Cerebellar nuclear complex (tissue), 1 donor: ENCODE results near the gene ACACA.

Source experiments
- DNase-seq, 2 experiments: peaks; one replicate each; lab custom pipeline; 2025; lab: John Stamatoyannopoulos, UW

The ACACA gene

DNA sequence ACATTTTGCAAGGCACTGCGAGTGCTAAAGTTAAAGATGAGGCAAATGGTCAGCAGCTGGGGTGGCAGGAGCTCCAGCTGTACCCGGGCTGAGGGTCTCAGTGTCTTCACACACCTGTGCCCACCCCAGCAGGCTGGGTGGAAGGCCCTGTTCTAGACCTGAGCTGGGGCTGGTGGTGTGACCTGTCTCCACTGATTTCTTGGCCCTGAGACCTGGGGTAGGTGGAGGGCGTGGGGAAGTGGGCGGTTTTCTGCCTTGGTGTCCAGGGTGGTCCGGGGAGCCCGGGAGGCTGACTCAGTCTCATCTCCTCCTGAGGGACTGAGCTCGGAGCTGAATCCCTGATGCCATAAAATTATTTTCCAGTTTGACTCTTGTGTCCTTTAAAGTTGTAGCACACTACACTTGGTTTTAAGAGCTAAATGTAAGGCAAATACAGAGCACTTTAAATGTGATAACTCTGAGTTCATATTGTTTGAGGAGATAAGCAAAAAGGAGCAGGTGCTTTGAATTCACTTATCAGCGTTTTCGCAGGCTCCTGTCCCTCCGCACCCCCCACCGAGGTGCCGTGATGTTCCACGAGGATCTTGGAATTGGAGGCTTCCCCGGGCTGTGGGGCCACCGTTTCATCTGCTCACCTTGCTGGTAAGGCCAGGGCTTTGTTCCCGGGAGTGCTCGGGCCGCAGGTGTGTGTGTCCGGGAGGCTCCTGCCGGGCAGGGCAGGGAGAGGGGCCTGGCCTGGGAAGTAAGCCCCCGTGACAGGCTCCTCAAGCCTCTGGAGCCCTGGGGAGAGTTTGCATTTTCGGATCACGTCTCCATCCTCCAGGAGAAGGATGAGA is 340.9 kb downstream of the ACACA start:
- DNase-seq = no peak

DNA sequence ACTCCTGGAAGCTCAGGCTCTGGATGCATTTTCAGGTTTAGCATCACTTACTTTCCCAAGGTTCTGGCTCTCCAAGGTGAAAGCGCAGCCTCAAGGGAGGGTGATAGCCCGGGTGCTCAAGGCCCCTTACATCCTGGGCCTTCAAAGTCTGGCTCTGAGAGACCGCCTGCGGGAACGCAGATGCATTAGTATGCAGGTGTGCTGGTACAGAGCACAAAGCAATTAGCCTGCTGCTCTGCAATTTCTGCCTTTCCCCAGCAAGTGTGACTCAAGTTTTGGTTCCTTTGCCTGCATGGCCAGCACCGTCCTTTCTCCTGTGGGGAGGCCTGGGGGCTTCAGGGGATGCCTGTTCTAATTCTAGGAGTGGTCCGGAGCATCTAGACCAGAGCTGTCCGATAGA is 341.7 kb downstream of the ACACA start:
- no peak for DNase-seq

DNA sequence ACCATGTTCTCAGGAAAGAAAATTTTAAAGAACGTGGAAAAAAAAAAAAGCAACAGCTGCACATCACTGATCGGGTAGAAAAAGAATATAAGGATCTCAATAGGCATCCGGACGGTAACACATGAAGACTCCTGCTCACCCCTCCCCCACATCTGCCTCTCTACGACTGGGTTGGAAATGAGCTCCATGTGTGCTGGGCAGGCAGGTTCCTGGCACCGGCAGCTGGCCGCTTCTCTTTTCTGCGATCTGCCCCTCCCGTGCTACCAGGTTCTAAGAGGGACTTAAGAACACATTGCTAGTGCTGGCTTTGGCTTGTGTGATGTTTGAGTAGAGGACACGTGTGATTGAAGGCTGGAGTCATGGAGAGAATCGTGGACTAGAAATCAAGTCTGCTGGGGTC is 342.4 kb downstream of the ACACA start:
- DNase-seq = no peak

DNA sequence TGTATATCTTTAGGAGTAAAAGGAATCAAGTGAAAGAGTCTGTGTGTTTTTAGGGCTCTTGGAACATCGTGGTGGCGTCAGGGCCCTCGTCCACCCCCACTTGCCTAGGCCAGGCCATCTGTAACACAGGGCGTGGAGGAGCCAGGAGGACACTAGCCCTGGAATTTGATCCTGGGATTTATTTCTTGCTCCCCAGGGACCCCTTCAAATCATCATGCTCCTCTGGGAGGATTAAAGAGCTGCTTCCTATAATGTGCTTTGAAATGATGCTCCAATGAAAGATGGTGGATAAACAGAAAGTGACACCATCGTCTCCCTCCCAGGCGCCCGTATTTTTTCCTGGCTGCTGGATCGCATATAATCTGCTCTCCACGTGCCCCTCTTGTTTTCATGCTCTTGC is 344.6 kb downstream of the ACACA start:
- no peak for DNase-seq

DNA sequence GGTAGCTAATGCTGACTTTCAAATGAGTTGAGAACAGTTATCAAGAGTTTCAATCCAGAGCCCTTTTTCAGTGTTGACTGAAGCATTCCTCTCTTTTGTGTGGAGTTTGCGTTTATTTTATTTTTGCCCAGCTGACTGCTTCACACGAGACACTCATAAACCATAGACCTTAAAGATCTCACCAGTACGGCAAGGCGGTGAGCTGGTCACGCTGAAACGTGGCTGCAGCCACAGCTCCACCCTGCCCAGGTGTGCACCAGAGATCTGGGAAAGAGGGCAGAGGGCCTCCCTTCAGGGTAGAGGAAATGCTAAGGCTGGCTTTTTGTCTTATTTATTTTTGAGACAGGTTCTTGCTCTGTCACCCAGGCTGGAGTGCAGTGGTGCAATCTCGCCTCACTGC is 345.7 kb downstream of the ACACA start:
- DNase-seq = no peak

DNA sequence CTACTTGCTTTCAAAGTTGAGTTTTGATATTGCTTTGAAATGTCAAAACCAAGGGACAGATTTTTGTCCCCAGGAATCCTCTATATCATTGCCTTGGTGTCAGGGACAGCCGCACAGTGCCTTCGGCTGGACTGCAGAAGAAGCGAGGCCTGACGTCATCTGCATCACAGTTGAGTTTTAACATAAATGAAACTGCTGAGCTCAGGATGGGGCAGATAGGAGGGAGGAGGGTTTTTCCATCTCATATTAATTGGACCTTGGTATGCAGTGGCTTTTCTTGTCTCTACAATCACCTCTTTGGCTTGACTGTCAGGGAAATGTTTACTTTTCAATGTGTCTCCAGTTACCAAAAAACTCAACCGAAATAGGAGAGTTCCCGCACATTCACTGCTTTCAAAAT is 346.5 kb downstream of the ACACA start:
- DNase-seq = no peak

- no peak for DNase-seq
These were observed 347.1 kb downstream of the ACACA start for GRCh38 chr17:37059493-37059892.

DNA sequence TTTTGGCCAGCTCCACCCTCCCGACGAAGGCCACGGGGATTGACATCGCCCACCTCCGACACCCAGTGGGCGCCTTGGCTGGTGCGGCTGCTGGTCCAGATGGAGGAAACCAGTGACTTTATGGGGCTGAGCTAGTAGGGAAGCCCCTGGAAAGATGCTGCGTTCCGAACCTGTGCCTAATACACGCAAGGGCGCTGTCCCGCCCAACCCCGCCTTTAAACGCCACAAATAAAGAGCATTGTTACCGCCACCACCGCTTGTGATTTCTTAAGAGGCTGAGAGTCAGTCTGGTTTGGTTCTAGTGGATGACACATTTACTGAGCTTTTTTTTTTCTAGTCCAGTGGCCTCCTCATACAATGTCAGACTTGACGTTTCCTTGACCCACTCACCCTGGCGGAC is 350.0 kb downstream of the ACACA start:
- no peak for DNase-seq

DNA sequence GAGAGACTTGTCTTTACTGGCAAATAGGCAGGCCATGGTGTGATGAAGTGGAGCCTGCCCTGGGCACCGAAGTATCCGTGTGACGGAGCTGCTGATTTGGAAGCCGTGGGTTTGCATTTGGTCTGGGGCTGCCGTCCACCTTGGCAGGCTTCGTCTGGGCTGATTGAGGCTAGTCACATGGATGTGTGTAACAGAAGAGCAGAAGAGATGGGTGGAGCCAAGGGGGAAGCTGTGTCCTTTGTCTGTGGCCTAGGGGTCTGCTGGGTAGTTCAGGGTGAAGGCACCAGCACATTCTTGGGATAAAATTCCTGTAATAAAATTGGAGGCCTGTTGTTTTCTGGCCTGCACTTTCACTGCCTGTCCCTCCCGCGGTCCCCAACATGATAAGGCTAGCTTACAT is 351.7 kb downstream of the ACACA start:
- no peak for DNase-seq

GRCh38 chr17:37052450-37052849 is 354.2 kb downstream of the ACACA start:
- DNase-seq = no peak

DNA sequence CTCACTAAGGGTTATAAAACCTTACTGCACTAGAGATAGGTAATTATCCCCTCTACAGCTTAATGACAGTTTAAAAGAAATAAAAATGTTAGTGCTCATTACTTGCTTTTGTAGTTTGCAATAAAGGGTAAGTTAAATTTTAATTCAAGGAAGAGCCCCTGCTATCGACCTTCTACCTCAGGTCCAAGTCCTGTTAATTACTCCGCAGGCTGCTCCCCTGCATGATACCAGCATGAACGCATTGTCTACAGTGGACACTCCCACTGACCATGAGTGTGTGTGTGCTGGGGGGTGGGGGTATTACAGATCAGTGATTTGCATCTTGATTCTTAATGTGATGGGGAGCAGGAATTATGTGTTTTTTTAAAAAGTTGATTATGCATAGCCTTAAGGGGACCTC is 354.8 kb downstream of the ACACA start:
- DNase-seq = no peak

GRCh38 chr17:37051381-37051780 is 355.3 kb downstream of the ACACA start:
- DNase-seq = no peak

- DNase-seq = no peak
These were observed 355.7 kb downstream of the ACACA start for GRCh38 chr17:37050920-37051319.

- no peak for DNase-seq
These were observed 357.8 kb downstream of the ACACA start for GRCh38 chr17:37048811-37049210.

GRCh38 chr17:37047631-37048104 is 359.0 kb downstream of the ACACA start:
- peak; percentile 35 to 53 for DNase-seq

DNA sequence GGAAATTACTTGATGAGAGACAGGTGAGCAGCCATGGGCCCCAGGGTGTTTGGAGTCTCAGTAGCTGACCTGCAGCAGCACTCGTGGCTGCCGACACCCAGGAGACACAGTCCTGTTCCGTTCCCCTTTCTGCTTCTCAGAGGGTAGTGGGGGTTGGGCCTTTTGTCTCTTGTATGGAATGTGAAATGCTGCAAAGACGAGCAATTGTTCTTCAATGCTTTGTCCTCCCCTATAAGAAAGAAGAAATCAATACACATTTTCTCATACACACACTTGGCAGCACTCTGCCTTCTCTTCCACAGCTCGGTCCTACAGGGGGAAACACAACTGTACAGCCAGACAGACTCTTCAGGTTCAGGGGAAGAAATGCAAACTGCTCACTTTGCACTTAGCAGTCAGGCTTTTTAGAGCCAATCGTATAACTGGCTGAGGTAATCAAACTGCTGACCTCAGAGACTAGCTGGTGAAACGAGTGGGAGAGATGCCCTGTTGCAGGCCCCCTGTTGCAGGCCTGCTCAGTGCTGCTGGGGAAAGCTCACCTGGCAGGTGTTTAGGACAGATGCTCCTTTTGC is 361.2 kb downstream of the ACACA start:
- no peak for DNase-seq

DNA sequence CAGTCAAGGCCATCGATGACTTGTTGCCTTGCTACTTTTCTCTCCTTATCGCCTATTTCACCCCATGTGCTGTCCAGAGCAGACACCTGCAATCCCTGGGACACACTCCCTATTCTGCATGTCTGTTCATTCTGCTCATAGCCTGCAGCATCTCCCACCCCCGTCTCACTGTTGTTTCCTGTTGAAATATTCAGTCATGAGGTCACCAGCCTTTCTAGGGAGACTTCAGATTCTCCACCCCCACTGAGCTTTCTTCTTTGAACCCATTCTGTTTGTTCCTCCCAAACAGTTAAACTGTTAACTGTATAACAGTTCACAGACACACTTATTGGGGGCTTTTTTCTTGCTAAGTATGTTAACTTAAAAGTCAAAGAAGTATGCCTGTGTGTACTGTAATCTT is 363.4 kb downstream of the ACACA start:
- no peak for DNase-seq

DNA sequence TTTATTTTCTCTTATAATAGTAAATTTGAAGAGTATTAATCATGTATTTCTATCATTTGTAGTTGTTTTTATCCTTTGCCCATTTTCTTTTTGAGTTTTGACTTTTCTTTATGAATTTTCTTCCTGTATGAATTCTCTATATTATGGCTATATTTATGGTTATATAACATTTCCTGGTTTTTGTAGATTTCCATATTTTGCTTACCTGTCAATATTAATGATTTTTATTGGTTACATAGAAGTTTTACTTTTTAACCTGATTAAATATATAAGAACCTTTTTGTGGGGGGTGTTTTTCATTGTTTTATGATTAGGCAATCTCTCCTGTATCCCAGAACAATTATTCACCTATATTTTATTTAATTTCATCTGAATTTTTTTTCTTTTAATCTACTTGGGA is 364.7 kb downstream of the ACACA start:
- DNase-seq = no peak

- DNase-seq = no peak
These were observed 367.4 kb downstream of the ACACA start for GRCh38 chr17:37039269-37039668.

DNA sequence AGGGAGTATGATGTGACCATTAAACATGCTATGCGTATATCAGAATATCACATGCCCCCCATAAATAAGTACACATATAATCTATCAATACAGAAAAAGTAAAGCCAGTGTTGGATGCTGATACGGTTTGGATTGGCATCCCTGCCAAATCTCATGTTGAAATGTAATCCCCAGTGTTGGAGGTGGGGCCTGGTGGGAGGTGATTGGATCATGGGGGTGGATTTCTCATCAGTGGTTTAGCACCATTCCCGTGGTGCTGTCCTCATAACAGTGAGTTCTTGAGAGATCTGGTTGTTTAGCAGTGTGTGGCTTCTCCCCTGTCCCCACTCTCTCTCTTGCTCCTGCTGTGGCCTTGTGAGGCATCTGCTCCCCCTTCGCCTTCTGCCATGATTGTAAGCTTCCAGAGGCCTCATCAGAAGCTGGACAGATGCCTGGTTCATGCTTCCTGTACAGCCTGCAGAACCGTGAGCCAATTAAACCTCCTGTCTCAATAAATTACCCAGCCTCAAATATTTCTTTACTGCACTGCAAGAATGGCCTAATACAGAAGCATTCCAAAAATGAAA is 369.0 kb downstream of the ACACA start:
- DNase-seq = no peak
